Endothelial cell of umbilical vein (primary cell): ENCODE data around the gene C16orf87. TPM values are rescaled to one million over a fixed set of nuclear protein-coding genes. Genes with fewer than 3 reads are reported as not detected.

Experiments used
- BruUV-seq: library from RNA; stranded (reverse); fragments of 400-500 nt; replicated peaks from 2 replicates; lab custom pipeline; 2021; lab: Mats Ljungman, UMichigan
- CTCF ChIA-PET: fragments of 300-600, 350-600 bp; sonication (Branson Sonifier 250); formaldehyde crosslinking; loops from one replicate; lab custom pipeline; 2021; ENCODE audit warnings: antibody characterized with exemption, inconsistent platforms; lab: Charles Lee
- POLR2A ChIA-PET: fragments of 300-600, 350-600 bp; sonication (Branson Sonifier 250); formaldehyde crosslinking; loops from one replicate; lab custom pipeline; 2021; ENCODE audit warnings: antibody characterized with exemption, inconsistent platforms; lab: Charles Lee
- DNase-seq: peaks from one replicate; pipeline ENCODE4 v3.0.0-alpha.2; 2011; ENCODE audit warnings: low read depth, low spot score
- FAIRE-seq: peaks from 2 replicates; lab custom pipeline; 2011; peaks lifted over from hg19 to GRCh38; lab: Jason Lieb, UNC
- H2AFZ ChIP-seq: 2 replicates; pipeline ENCODE4 v1.6.0; 2012; ENCODE audit warnings: low read depth, low read length, control low read depth, inconsistent platforms
- H3K27ac ChIP-seq: 2 replicates; pipeline ENCODE4 v1.5.1; 2011; ENCODE audit warnings: low read depth, mild to moderate bottlenecking, control low read depth, low read length, moderate library complexity; ENCODE audit not compliant: insufficient read depth
- H3K27me3 ChIP-seq, 2 experiments: 2 replicates each; pipeline versions ENCODE4 v1.6.0 to v1.6.1; 2011; ENCODE audit warnings: low read length in 2 of 2, mixed read lengths in 1 of 2; ENCODE audit not compliant: control insufficient read depth in 2 of 2, insufficient read depth in 2 of 2
- H3K36me3 ChIP-seq, 2 experiments: 2 replicates in 1 of 2; 3 replicates in 1 of 2; pipeline ENCODE4 v1.5.1; 2011; ENCODE audit warnings: low read length in 2 of 2, mild to moderate bottlenecking in 1 of 2, moderate library complexity in 1 of 2; ENCODE audit not compliant: control insufficient read depth in 2 of 2, insufficient read depth in 2 of 2; ENCODE audit errors: extremely low read depth in 1 of 2
- H3K4me1 ChIP-seq: 3 replicates; pipeline ENCODE4 v1.5.1; 2011; ENCODE audit warnings: mild to moderate bottlenecking, low read length; ENCODE audit not compliant: control insufficient read depth, insufficient read depth; ENCODE audit errors: extremely low read depth
- H3K4me2 ChIP-seq: 2 replicates; pipeline ENCODE4 v1.6.1; 2011; ENCODE audit warnings: low read length, control low read depth, mixed read lengths; ENCODE audit not compliant: insufficient read depth
- H3K4me3 ChIP-seq, 3 experiments: fragments of 200-600 bp in 1 of 3; sonication (generic), shearing (Covaris generic) in 1 of 3; replicated peaks in 1 of 3; 2 replicates each; pipeline ENCODE4 v1.5.1; 2011 to 2016; ENCODE audit warnings: control low read depth in 3 of 3, low read length in 3 of 3, mild to moderate bottlenecking in 2 of 3, inconsistent platforms in 1 of 3, low read depth in 1 of 3, moderate library complexity in 1 of 3; ENCODE audit not compliant: insufficient read depth in 1 of 3
- H3K79me2 ChIP-seq: 2 replicates; pipeline ENCODE4 v1.6.0; 2012; ENCODE audit warnings: low read length, inconsistent platforms; ENCODE audit not compliant: control insufficient read depth, insufficient read depth
- H3K9ac ChIP-seq: replicated peaks from 2 replicates; pipeline ENCODE3; 2011; ENCODE audit warnings: low read length, control low read depth; ENCODE audit not compliant: insufficient read depth; ENCODE audit errors: extremely low read depth
- H3K9me1 ChIP-seq: replicated peaks from 3 replicates; pipeline ENCODE4 v1.6.0; 2011; ENCODE audit warnings: mild to moderate bottlenecking, low read length; ENCODE audit not compliant: control insufficient read depth, insufficient read depth; ENCODE audit errors: extremely low read depth
- H3K9me3 ChIP-seq: replicated peaks from 2 replicates; pipeline ENCODE4 v1.5.1; 2012; ENCODE audit warnings: low read length, inconsistent platforms; ENCODE audit not compliant: control insufficient read depth, insufficient read depth
- H4K20me1 ChIP-seq: replicated peaks from 2 replicates; pipeline ENCODE3; 2011; ENCODE audit warnings: mild to moderate bottlenecking, low read length; ENCODE audit not compliant: control insufficient read depth, insufficient read depth; ENCODE audit errors: extremely low read depth
- EZH2 ChIP-seq: IDR thresholded peaks from 2 replicates; pipeline ENCODE4 v1.6.1; 2012; ENCODE audit warnings: borderline replicate concordance, low read depth, mild to moderate bottlenecking, moderate library complexity, low read length, inconsistent platforms; ENCODE audit not compliant: severe bottlenecking
- FOS ChIP-seq: IDR thresholded peaks from 2 replicates; pipeline ENCODE4 v1.6.1; 2011; ENCODE audit warnings: mild to moderate bottlenecking, low read length, moderate library complexity, borderline replicate concordance; ENCODE audit not compliant: insufficient read depth
- GATA2 ChIP-seq: IDR thresholded peaks from 2 replicates; pipeline ENCODE4 v1.7.0; 2011; ENCODE audit warnings: low read depth, mild to moderate bottlenecking, moderate library complexity, mixed read lengths, low read length; ENCODE audit not compliant: insufficient read length, insufficient read depth
- JUN ChIP-seq: IDR thresholded peaks from 2 replicates; pipeline ENCODE4 v1.6.1; 2011; ENCODE audit warnings: borderline replicate concordance, low read depth; ENCODE audit not compliant: insufficient read length, insufficient read depth
- MYC ChIP-seq: IDR thresholded peaks from one replicate; pipeline ENCODE4 v1.6.1; 2011; ENCODE audit warnings: mild to moderate bottlenecking, low read depth, low read length
- POLR2A ChIP-seq: IDR thresholded peaks from 2 replicates; pipeline ENCODE4 v1.6.1; 2012; ENCODE audit warnings: low read depth, mild to moderate bottlenecking, control low read depth, low read length
- POLR2AphosphoS5 ChIP-seq: IDR thresholded peaks from 2 replicates; pipeline ENCODE4 v1.6.1; 2012; ENCODE audit warnings: low read depth, mild to moderate bottlenecking, control low read depth, low read length, moderate library complexity; ENCODE audit not compliant: insufficient read depth
- dilution Hi-C: fragments of 300-500 bp; cut with MboI; formaldehyde crosslinking; loops from one replicate; pipeline ENCODE4 v1.15.0; 2019; ENCODE audit warnings: low sequenced_read_pairs; ENCODE audit not compliant: extremely low pct_ligation_motif_present
- intact Hi-C: fragments of 100-400 bp; cut with micrococcal nuclease; formaldehyde crosslinking; loops from one replicate; pipeline ENCODE4 v1.10.0; 2022
- polyA plus RNA-seq, 4 experiments: library from polyadenylated mRNA; depleted of rRNA in 3 of 4; stranded (reverse) in 3 of 4; unstranded in 1 of 4; fragments of >200 nt; gene quantifications; 2 replicates each; pipeline versions ENCODE4 v1.2.1 to v1.2.3, GENCODE V29; 2011 to 2012; ENCODE audit warnings: missing spikeins in 1 of 4
- total RNA-seq: library from RNA; stranded (reverse); gene quantifications from 2 replicates; pipeline ENCODE4 v1.2.3, GENCODE V29; 2021
- TF ChIP-seq, protein P1 (sequence below), 2 donors: IDR thresholded peaks; 1 replicate in 1 of 2; 2 replicates in 1 of 2; pipeline ENCODE4 v1.5.1; 2011; ENCODE audit warnings: low read length in 2 of 2, mild to moderate bottlenecking in 2 of 2, moderate library complexity in 2 of 2, control low read depth in 1 of 2, inconsistent platforms in 1 of 2, low read depth in 1 of 2; ENCODE audit not compliant: insufficient read depth in 1 of 2; ENCODE audit errors: extremely low read depth in 1 of 2
- TF ChIP-seq, protein P2 (sequence below): IDR thresholded peaks from 2 replicates; pipeline ENCODE4 v1.6.1; 2011; ENCODE audit not compliant: insufficient read depth, insufficient read length

C16orf87 gene
- total and polyA plus RNA-seq, 2 donors (not counting 3 experiments of a cell fraction or from before 2014, with no cell fraction given): 2.4 to 8.5 TPM

DNA sequence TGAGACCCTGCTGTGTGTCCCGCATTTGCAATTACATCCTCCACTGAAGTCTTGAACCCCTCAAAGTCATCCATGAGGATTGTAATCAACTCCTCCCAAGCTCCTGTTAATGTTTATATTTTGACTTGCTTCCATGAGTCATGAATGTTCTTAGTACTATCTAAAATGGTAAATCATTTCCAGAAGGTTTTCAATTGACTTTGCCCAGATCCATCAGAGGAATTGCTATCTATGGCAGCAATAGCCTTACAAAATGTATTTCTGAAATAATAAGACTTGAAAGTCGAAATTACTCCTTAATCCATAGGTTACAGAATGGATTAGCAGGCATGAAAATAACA, 2.5 kb upstream of the C16orf87 start:
- Histone ChIP-seq H3K4me2 (no peak overlapping the region), H3K9me3 (no peaks in the 10 kb centered on the region), H3K27ac (no peak overlapping the region), H3K36me3 (no peaks in the 10 kb centered on the region), H2AFZ (no peak overlapping the region), H3K9ac (no peak overlapping the region), H3K4me3 (no peak overlapping the region), H3K27me3 (peaks cover 9 to 15% of the 10 kb centered on the region in 2 experiments), H3K9me1 (no peaks in the 10 kb centered on the region), H3K4me1 (peaks cover 13% of the 10 kb centered on the region), H4K20me1 (no peaks in the 10 kb centered on the region), H3K79me2 (peaks cover 17% of the 10 kb centered on the region)
- TF ChIP-seq POLR2AphosphoS5: no peak
- TF ChIP-seq EZH2: no peak
- no peak for TF ChIP-seq FOS
- TF ChIP-seq, protein P1, sequence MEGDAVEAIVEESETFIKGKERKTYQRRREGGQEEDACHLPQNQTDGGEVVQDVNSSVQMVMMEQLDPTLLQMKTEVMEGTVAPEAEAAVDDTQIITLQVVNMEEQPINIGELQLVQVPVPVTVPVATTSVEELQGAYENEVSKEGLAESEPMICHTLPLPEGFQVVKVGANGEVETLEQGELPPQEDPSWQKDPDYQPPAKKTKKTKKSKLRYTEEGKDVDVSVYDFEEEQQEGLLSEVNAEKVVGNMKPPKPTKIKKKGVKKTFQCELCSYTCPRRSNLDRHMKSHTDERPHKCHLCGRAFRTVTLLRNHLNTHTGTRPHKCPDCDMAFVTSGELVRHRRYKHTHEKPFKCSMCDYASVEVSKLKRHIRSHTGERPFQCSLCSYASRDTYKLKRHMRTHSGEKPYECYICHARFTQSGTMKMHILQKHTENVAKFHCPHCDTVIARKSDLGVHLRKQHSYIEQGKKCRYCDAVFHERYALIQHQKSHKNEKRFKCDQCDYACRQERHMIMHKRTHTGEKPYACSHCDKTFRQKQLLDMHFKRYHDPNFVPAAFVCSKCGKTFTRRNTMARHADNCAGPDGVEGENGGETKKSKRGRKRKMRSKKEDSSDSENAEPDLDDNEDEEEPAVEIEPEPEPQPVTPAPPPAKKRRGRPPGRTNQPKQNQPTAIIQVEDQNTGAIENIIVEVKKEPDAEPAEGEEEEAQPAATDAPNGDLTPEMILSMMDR (IDR thresholded peaks at IDR 0.05; ENCODE audit: extremely low read depth in 1 of 2, insufficient read depth in 1 of 2, low read depth in 1 of 2, low read length in 2 of 2): no peak
- TF ChIP-seq, protein P2, sequence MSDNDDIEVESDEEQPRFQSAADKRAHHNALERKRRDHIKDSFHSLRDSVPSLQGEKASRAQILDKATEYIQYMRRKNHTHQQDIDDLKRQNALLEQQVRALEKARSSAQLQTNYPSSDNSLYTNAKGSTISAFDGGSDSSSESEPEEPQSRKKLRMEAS: no peak
- TF ChIP-seq JUN: no peak
- TF ChIP-seq GATA2: no peak
- TF ChIP-seq POLR2A: no peak
- TF ChIP-seq MYC: no peak
- dilution Hi-C loops (no loop called here), intact Hi-C loops (loop anchor here (5.0 kb wide), 1 partner anchor 309 kb away; the partner anchor contains the start of gene NETO2)
- POLR2A ChIA-PET: no interaction called here
- no TSS peak for BruUV-seq
- no peak for FAIRE-seq
- CTCF ChIA-PET: interaction anchor here (1.4 to 1.8 kb wide), 2 partner anchors 11 to 56 kb away, joined by 3 to 6 read pairs; no protein-coding TSS in a partner anchor
- no peak for DNase-seq
